Fibroblast of skin of right biceps (primary cell): Measurements from ENCODE around the gene HRG.
"Not testable (repeated sequence)": the region's sequence is repeated elsewhere in the genome, so short reads cannot be mapped to it uniquely, and the experiment has no call there.

ENCODE experiments used
- DNase-seq: peaks from one replicate; pipeline ENCODE4 v3.0.0-alpha.2; 2013

The HRG gene

GRCh38 chr3:186683979-186684378, 18.2 kb downstream of the HRG start:
- no peak for DNase-seq

- DNase-seq = not testable (repeated sequence)
Measured at GRCh38 chr3:186686475-186686874, 20.7 kb downstream of the HRG start.

GRCh38 chr3:186687120-186687651, 21.4 kb downstream of the HRG start:
- DNase-seq = no peak

- not testable (repeated sequence) for DNase-seq
Measured at GRCh38 chr3:186690304-186690703, 24.5 kb downstream of the HRG start.

- no peak for DNase-seq
Measured at GRCh38 chr3:186691676-186692075, 25.9 kb downstream of the HRG start.

GRCh38 chr3:186693843-186694242, 28.0 kb downstream of the HRG start:
- no peak for DNase-seq

GRCh38 chr3:186694288-186695032, 28.6 kb downstream of the HRG start:
- no peak for DNase-seq

- no peak for DNase-seq
Measured at GRCh38 chr3:186696522-186696921, 30.7 kb downstream of the HRG start.

- DNase-seq = no peak
Measured at GRCh38 chr3:186697510-186697909, 31.7 kb downstream of the HRG start.

- DNase-seq = peak; percentile 2
Measured at GRCh38 chr3:186700267-186700666, 34.5 kb downstream of the HRG start.

GRCh38 chr3:186702451-186702850, 36.6 kb downstream of the HRG start:
- not testable (repeated sequence) for DNase-seq

GRCh38 chr3:186705882-186706780, 40.3 kb downstream of the HRG start:
- no peak for DNase-seq

- no peak for DNase-seq
Measured at GRCh38 chr3:186708983-186709679, 43.3 kb downstream of the HRG start.

- DNase-seq = not testable (repeated sequence)
Measured at GRCh38 chr3:186710694-186711093, 44.9 kb downstream of the HRG start.

GRCh38 chr3:186713499-186713898, 47.7 kb downstream of the HRG start:
- no peak for DNase-seq

- DNase-seq = no peak
Measured at GRCh38 chr3:186717039-186717457, 51.2 kb downstream of the HRG start, which contains the start of gene KNG1. Gene KNG1 (plus strand): TSS chr3:186717359. CDS start chr3:186717543, 184 bp downstream.

GRCh38 chr3:186719945-186720739, 54.3 kb downstream of the HRG start:
- DNase-seq = no peak

GRCh38 chr3:186722457-186722856, 56.6 kb downstream of the HRG start:
- DNase-seq = peak; percentile 3

GRCh38 chr3:186724911-186725310, 59.1 kb downstream of the HRG start:
- DNase-seq = no peak
